DND-41 (cell line): ENCODE data around the gene TUBA3E.
A peak's percentile ranks its signal among the peaks of the same experiment; 100 is the strongest.
"Not testable (repeated sequence)": the region's sequence is repeated elsewhere in the genome, so short reads cannot be mapped to it uniquely, and the experiment has no call there.

Source experiments
- ATAC-seq: fragments of 200-7000 bp; cut with Tn5 transposase; 3 replicates; pipeline ENCODE4 v1.9.1; 2021; ENCODE audit warnings: low read depth; ENCODE audit not compliant: insufficient read depth
- DNase-seq: peaks from one replicate; pipeline ENCODE4 v3.0.0-alpha.2; 2020
- H2AFZ ChIP-seq: 2 replicates; pipeline ENCODE4 v1.6.0; 2012; ENCODE audit warnings: low read depth, low read length
- H3K27ac ChIP-seq: 2 replicates; pipeline ENCODE4 v1.5.1; 2012; ENCODE audit warnings: low read length, inconsistent platforms
- H3K27me3 ChIP-seq: fragments of 200-600 bp; sonication (generic); 2 replicates; pipeline ENCODE4 v1.6.0; 2012; ENCODE audit warnings: low read length, mild to moderate bottlenecking, inconsistent platforms; ENCODE audit not compliant: insufficient read depth, poor library complexity
- H3K36me3 ChIP-seq: 2 replicates; pipeline ENCODE4 v1.5.1; 2012; ENCODE audit warnings: low read length, inconsistent platforms; ENCODE audit not compliant: insufficient read depth
- H3K4me1 ChIP-seq: 2 replicates; pipeline ENCODE4 v1.5.1; 2012; ENCODE audit warnings: mild to moderate bottlenecking, low read length; ENCODE audit not compliant: insufficient read depth
- H3K4me2 ChIP-seq: 2 replicates; pipeline ENCODE4 v1.6.0; 2012; ENCODE audit warnings: mild to moderate bottlenecking, moderate library complexity, low read length, inconsistent platforms; ENCODE audit not compliant: insufficient read depth
- H3K4me3 ChIP-seq, 2 experiments: fragments of 200-600 bp in 1 of 2; shearing (Covaris generic) in 1 of 2; 2 replicates each; pipeline ENCODE4 v1.5.1; 2012 to 2016; ENCODE audit warnings: inconsistent platforms in 2 of 2, low read length in 2 of 2, mild to moderate bottlenecking in 2 of 2, low read depth in 1 of 2, moderate library complexity in 1 of 2
- H3K79me2 ChIP-seq: 2 replicates; pipeline ENCODE4 v1.6.0; 2012; ENCODE audit warnings: low read length, inconsistent platforms; ENCODE audit not compliant: insufficient read depth
- H3K9ac ChIP-seq: 2 replicates; pipeline ENCODE4 v1.6.0; 2012; ENCODE audit warnings: low read depth, mild to moderate bottlenecking, inconsistent platforms, low read length, moderate library complexity
- H3K9me3 ChIP-seq: 2 replicates; pipeline ENCODE4 v1.5.1; 2012; ENCODE audit warnings: low read length, moderate library complexity, mild to moderate bottlenecking, inconsistent platforms; ENCODE audit not compliant: insufficient read depth, severe bottlenecking
- H4K20me1 ChIP-seq: 2 replicates; pipeline ENCODE4 v1.6.0; 2012; ENCODE audit warnings: low read length; ENCODE audit not compliant: insufficient read depth
- EZH2 ChIP-seq: IDR thresholded peaks from 3 replicates; pipeline ENCODE4 v1.6.1; 2012; ENCODE audit warnings: borderline replicate concordance, low read depth, mild to moderate bottlenecking, moderate library complexity, low read length, inconsistent platforms; ENCODE audit not compliant: severe bottlenecking
- TF ChIP-seq, protein P1 (sequence below): IDR thresholded peaks from 2 replicates; pipeline ENCODE4 v1.5.1; 2012; ENCODE audit warnings: borderline replicate concordance, low read length, moderate library complexity, mild to moderate bottlenecking; ENCODE audit not compliant: poor library complexity, severe bottlenecking; ENCODE audit errors: extremely low read depth

TUBA3E gene

DNA sequence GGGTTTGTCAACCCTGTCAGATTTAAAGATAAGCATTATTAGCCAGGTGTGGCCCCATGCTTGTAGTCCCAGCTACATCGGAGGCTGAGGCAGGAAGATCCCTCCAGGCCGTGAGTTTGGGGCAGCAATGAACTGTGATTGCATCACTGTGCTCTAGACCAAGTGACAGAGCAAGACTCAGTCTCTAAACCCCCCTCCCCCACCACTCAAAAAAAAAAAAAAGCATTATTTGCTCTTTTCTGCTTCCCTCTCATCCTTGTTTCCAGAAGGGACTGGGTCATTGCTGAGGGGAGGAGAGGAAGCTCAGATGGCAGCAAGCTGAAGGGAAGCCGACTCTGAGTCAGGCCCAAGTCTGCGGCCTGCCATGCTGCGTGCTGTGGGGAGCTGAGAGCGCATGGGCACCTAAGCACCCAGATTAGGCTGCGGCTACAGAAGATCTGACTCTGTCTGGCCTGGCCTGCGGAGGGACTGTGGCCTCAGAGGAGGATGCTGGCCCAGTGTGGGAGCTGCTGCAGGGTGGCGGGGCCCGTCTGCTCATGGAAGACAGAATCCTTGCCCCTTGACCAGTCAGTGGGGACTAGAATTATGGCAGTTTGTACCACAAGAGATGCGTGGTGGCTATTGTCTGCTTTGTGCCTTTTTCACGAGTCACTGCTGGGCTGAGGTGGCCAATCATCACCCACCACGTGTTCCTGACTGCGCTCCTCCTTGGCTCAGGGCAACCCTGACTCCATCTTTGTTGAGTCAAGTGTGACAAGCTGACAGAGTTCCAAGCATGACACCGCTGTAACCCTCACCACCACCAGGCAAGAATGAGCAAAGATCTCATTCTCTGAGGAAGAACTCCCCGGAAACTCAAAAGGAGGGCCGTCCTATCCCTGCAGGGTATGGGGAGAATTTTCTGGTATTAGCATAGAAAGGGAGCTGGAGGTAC lies 10.1 kb downstream of the TUBA3E start:
- not testable (repeated sequence) for H3K4me2 ChIP-seq, H3K4me3 ChIP-seq, H3K9me3 ChIP-seq, DNase-seq, H2AFZ ChIP-seq, H3K27me3 ChIP-seq, H3K9ac ChIP-seq, ATAC-seq
- peaks cover 44% of the 10 kb centered on the region for H4K20me1 ChIP-seq
- peak overlapping the region; percentile 13; the same call in 1 of the 2 replicates for H3K27ac ChIP-seq
- H3K36me3 ChIP-seq = peaks cover 46% of the 10 kb centered on the region
- H3K4me1 ChIP-seq = peaks cover 16% of the 10 kb centered on the region
- H3K79me2 ChIP-seq = peaks cover 37% of the 10 kb centered on the region

DNA sequence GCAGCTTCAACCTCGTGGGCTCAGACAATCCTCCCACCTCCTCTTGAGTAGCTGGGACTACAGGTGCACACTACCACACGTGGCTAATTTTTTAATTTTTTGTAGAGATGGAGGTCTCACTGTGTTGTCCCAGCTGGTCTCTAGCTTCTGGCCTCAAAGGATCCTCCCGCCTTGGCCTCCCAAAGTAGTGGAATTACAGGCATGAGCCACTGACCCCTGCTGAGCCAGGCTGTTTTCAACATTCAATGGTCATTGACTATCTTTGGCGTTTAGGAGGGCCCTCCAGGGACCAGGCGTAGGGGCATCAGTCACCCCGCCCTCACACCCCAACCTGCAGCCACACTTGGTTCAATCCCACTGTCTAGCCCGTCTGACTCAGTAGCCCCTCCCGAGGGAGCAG lies 11.0 kb downstream of the TUBA3E start:
- H3K36me3 ChIP-seq = peaks cover 48% of the 10 kb centered on the region
- no peak overlapping the region for H3K4me2 ChIP-seq
- no peaks in the 10 kb centered on the region for H3K9me3 ChIP-seq
- no peak for TF ChIP-seq EZH2
- TF ChIP-seq, protein P1, sequence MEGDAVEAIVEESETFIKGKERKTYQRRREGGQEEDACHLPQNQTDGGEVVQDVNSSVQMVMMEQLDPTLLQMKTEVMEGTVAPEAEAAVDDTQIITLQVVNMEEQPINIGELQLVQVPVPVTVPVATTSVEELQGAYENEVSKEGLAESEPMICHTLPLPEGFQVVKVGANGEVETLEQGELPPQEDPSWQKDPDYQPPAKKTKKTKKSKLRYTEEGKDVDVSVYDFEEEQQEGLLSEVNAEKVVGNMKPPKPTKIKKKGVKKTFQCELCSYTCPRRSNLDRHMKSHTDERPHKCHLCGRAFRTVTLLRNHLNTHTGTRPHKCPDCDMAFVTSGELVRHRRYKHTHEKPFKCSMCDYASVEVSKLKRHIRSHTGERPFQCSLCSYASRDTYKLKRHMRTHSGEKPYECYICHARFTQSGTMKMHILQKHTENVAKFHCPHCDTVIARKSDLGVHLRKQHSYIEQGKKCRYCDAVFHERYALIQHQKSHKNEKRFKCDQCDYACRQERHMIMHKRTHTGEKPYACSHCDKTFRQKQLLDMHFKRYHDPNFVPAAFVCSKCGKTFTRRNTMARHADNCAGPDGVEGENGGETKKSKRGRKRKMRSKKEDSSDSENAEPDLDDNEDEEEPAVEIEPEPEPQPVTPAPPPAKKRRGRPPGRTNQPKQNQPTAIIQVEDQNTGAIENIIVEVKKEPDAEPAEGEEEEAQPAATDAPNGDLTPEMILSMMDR = no peak
- ATAC-seq (no peak), DNase-seq (no peak)
- H4K20me1 ChIP-seq = peaks cover 44% of the 10 kb centered on the region
- no peak overlapping the region for H3K27ac ChIP-seq
- peaks cover 18% of the 10 kb centered on the region for H3K4me1 ChIP-seq
- H3K27me3 ChIP-seq = no peaks in the 10 kb centered on the region
- no peak overlapping the region for H2AFZ ChIP-seq
- H3K4me3 ChIP-seq = no peak overlapping the region
- peaks cover 44% of the 10 kb centered on the region for H3K79me2 ChIP-seq
- H3K9ac ChIP-seq = no peak overlapping the region

DNA sequence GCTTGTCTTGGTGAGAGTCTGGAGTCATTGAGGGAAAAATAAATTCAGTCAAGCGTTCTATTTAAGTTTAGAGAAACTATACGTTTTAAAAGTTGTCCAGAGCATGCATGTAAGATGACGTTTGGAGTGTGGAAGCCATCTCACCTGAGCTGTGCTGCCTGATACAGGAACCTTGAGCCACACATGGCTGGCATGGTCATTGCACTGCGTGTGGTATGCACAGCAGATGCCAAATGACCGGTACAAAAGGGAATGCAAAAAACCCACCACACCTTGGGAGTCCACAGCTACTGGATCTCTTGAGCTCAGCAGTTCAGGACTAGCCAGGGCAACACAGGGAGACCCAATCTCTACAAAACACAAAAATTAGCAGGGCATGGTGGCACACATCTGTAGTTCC lies 11.8 kb downstream of the TUBA3E start:
- Histone ChIP-seq H3K79me2 (peaks cover 49% of the 10 kb centered on the region), H3K27ac (no peak overlapping the region), H4K20me1 (peaks cover 44% of the 10 kb centered on the region), H3K4me1 (peaks cover 18% of the 10 kb centered on the region), H3K9ac (no peak overlapping the region), H3K4me2 (no peak overlapping the region), H3K27me3 (no peaks in the 10 kb centered on the region), H3K9me3 (no peaks in the 10 kb centered on the region), H3K4me3 (no peak overlapping the region), H3K36me3 (peaks cover 48% of the 10 kb centered on the region), H2AFZ (no peak overlapping the region)
- no peak for DNase-seq
- TF ChIP-seq, protein P1 = no peak
- TF ChIP-seq EZH2 = no peak
- no peak for ATAC-seq

DNA sequence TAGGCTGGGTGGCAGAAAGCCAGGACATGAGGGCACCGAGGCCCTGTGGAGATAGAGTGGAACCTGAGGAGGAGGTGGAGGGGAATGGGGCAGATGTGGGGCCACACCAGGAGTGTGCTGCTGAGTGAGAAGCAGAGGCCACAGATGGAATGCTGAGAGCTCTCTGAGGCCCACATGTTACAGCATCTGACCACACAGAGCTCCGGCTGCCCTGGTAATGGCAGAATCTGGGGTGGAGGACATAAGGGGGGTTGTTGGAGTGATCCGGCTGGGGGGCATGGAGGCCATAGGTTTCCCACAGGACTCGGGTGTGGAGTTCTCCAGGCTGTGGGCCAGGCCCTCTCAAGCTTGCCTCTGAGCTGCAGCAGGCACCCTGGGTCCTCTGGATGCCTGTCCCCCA lies 12.3 kb downstream of the TUBA3E start:
- Histone ChIP-seq H3K27me3 (no peaks in the 10 kb centered on the region), H3K4me2 (no peak overlapping the region), H2AFZ (no peak overlapping the region), H4K20me1 (peaks cover 47% of the 10 kb centered on the region), H3K4me1 (peaks cover 18% of the 10 kb centered on the region), H3K4me3 (no peak overlapping the region), H3K9me3 (no peaks in the 10 kb centered on the region), H3K36me3 (peaks cover 51% of the 10 kb centered on the region), H3K9ac (no peak overlapping the region), H3K27ac (no peak overlapping the region), H3K79me2 (peaks cover 54% of the 10 kb centered on the region)
- TF ChIP-seq, protein P1 = no peak
- no peak for TF ChIP-seq EZH2
- ATAC-seq (no peak), DNase-seq (no peak)
